MM.1S (cell line): Measurements from ENCODE around the gene RUNX1.

Source experiments
- CTCF ChIP-seq: fragments of 300-600 bp; sonication (generic); IDR thresholded peaks from 2 replicates; pipeline ENCODE4 v1.5.1; 2016; ENCODE audit warnings: antibody characterized with exemption, low read length, mixed read lengths
- EZH2 ChIP-seq: fragments of 300-600 bp; sonication (generic); optimal IDR thresholded peaks from 2 replicates; pipeline ENCODE3; 2017; ENCODE audit warnings: low read depth, mild to moderate bottlenecking, antibody characterized with exemption, low read length, mixed read lengths

GRCh38 chr21:34834852-34835501, 214.1 kb downstream of the RUNX1 start:
- TF ChIP-seq CTCF (no peak), EZH2 (no peak)
